GM18951 (cell line): ENCODE results near the gene HDAC2.
"Not testable (repeated sequence)": the region's sequence is repeated elsewhere in the genome, so short reads cannot be mapped to it uniquely, and the experiment has no call there.

ENCODE experiments used
- POLR2A ChIP-seq: IDR thresholded peaks from 4 replicates; pipeline ENCODE4 v1.6.1; 2011; ENCODE audit warnings: mild to moderate bottlenecking; ENCODE audit not compliant: insufficient read length, insufficient read depth; ENCODE audit errors: extremely low read depth
- in situ Hi-C: fragments of 300-500 bp; cut with MboI; formaldehyde crosslinking; loops from one replicate; pipeline ENCODE4 v1.12.0; 2022; ENCODE audit warnings: low sequenced_read_pairs, mixed read lengths, inconsistent platforms; ENCODE audit not compliant: unreplicated experiment

Gene HDAC2

DNA sequence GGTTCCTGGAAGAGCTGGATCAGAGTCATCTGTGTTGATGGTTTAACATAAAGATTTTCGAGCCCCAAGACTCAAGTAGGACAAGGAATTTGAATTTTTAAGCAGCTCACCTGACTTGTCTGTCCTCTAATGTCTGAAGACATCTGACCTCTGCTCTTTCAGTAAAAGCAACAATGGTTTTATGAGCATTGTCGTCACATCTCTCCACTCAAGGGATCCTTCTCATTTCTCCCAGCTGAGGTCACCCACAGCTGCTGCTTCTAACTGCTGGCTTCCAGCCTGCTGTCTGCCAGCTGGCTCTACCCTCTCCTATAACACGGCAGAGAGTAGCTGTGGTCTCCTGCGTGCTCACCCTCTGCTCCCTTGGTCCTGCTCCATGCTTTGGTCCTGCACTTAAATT is 24.7 kb upstream of the HDAC2 start:
- no peak for TF ChIP-seq POLR2A
- in situ Hi-C loops, result no loop called here

DNA sequence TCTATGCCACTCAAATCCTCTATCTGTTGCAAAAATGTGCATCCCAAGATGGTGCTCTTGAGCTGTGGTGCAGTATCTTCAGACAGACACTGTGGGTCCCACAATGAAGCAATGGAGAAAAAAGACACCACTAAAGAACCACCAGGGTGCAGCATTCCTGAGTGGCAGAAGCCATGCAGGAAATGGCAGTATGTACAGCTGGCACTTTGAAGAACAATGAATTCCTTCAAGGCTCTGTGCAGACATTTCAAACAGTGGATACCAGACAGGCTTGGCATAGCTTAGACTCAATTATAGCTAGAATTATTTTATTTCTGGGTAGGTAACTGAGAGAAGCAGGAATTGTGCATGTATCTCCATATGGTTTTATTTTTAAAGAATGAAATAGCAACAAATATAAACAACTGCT is 24.0 kb upstream of the HDAC2 start:
- in situ Hi-C loops, result no loop called here
- TF ChIP-seq POLR2A, result no peak

DNA sequence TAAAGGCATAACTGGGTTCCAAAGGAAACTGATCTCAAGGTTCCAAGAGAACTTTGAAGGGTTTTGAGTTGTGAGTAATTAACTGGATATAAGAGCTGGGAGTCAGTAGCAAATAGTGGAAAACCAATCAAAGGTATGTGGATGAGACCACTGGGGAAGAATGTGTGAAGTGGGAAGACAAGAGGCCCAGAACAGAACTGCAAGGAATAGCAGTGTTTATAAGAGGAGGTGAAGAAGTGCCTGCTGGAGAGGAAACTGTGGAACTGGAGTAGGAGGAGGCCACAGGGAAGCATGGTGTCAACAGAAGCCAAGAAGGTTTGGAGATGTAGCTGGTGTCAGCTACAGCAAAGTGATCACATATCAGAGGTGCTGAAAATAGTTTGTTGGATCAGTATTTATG is 18.7 kb upstream of the HDAC2 start:
- no peak for TF ChIP-seq POLR2A
- in situ Hi-C loops, result no loop called here

DNA sequence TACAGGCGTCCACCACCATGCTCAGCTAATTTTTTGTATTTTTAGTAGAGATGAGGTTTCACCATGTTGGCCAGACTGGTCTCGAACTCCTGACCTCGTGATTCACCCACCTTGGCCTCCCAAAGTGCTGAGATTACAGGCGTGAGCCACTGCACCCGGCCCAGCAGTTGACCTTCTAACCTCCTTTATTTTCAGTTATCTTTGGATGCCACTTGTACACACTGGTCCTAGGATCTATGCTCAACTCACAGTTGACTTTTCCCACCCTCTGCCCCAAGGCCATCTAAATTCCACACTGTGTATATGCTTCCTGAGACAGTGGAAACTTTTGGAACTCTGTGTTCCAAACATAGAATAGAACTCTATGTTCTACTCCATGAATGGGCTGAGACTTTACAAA is 11.7 kb upstream of the HDAC2 start:
- in situ Hi-C loops, result not testable (repeated sequence)

DNA sequence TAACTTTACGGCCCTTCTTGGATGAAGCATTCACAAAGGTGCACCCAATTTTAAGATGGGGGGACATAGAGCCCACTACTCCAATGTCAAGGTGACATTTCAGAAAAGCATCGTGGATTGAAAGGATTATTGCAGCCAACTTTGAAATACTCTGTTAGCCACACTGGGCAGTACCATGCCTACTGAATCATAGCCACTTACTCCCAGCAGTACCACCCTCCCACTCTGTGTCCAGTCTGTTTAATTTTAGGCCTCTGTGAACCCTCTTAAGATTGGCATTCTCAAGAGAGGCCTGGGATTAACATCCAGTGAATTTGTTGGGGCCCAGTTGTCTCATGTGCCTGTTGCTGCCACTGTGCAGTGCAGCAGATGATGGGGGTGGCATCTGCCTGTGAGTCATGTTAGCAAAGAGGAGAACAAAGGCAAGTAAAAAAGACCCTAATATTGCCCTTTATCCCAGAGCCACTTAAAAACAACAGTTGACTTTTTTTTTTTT is 11.2 kb upstream of the HDAC2 start:
- in situ Hi-C loops, result no loop called here
- no peak for TF ChIP-seq POLR2A

DNA sequence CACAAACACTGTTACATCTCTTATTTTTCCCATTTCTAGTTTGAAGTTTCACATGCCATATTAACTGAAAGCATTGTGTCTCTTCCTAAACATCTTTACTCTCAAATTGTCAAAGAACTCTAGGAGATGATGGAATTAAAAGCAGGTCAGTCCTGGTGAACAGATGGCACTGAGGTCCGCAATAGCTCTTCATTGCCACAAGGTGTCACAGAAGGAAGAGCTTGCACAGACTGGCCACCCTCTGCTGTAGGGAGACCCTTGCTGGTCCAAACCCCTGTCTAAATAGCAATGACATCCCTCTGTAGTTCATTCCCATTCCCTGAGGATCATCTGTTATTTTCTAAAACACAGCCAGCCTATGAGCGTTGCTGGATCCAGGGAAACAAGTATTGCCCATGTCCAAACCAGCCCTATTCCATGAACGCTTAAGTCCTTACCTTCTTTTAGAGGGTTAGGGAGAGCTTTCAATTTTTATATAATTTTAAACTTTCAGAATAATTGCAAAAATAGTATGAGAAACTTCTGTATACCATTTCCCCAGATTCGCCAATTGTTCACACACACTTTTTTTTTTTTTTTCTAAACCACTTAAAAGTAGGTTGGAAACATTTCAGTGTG is 10.1 kb upstream of the HDAC2 start:
- in situ Hi-C loops, result no loop called here
- no peak for TF ChIP-seq POLR2A

DNA sequence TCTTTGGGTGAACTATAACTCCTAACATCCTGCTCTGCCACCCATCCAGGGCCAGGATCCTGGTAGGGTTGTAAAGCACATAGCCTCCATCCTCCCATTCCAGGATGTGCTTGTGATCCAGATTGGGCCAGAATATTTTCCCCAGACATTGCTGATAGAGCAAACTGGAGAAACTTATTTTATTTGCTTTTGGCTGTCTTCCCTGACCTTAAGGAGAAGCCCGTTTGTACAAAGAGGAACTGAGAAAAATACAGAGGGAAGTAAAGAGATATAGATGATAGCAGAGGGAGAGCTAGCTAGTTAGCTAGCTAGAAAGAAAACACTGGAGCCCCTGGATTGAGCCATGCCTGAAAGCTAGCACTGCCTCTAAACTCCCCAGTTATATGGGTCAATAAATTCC is 9.0 kb upstream of the HDAC2 start:
- in situ Hi-C loops, result no loop called here
- TF ChIP-seq POLR2A, result no peak

DNA sequence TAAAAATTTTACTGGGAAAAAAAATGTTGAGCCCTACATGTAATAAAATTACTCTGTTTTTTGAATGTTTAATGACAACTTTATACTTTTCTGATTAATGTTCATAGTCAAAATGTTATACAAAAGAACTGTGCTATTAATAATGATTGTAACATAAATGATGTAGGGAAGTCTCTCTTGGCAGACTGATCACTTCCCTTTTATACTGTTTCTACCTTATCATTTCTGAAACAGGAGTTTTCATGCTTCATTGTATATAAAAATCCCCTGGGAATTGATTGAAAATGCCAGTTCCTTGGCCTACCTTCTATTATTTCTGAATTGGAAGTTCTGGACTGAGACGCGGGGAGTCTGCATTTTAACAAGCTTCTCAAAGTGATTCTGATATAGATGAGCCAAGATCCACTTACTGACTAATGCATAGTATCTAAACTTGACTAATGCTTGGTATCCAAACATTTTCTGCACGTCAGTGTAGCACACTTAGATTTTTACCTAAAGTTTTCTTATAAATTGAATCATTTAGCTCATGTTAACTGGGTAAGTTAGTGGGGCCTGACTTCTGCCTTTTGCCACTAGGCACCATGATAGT is 7.2 kb upstream of the HDAC2 start:
- in situ Hi-C loops, result no loop called here
- no peak for TF ChIP-seq POLR2A

DNA sequence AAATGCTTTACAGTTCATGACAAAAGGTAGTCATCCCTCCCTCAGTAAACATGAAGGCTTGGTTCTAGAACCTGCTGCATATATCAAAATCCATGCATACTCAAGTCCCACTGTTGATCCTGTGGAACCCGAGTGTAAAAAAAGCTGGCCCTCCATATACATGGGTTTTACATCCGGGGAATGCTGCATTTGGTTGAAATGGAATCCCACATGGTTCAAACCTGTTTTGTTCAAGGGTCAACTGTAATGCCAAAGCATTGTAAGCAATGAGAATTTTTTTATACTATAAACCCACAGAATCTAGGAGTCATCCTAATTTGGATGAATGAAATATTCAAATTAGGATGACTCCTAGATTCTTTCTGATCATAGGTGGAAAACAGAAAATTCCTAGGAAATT is 5.9 kb upstream of the HDAC2 start:
- in situ Hi-C loops, result no loop called here
- TF ChIP-seq POLR2A, result no peak

DNA sequence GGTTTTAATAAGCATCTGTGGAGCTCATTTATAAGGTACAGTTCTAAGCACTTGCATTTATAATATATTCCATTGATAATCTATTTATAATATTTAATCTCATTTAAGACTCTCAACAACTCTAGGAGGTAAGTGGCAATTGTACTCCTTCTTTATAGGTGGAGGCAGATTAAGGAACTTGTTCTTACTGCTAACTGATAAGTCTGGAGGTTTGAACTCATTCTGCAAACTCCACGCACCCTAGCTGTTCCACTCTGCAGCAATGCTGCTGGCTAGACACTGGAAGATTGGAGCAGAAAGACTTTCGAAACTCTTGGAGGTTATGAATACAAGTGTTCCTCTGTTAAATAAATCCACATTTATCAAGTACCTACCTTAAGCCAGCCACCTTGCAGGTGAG is 793 bp upstream of the HDAC2 start:
- in situ Hi-C loops, result no loop called here
- TF ChIP-seq POLR2A, result no peak

DNA sequence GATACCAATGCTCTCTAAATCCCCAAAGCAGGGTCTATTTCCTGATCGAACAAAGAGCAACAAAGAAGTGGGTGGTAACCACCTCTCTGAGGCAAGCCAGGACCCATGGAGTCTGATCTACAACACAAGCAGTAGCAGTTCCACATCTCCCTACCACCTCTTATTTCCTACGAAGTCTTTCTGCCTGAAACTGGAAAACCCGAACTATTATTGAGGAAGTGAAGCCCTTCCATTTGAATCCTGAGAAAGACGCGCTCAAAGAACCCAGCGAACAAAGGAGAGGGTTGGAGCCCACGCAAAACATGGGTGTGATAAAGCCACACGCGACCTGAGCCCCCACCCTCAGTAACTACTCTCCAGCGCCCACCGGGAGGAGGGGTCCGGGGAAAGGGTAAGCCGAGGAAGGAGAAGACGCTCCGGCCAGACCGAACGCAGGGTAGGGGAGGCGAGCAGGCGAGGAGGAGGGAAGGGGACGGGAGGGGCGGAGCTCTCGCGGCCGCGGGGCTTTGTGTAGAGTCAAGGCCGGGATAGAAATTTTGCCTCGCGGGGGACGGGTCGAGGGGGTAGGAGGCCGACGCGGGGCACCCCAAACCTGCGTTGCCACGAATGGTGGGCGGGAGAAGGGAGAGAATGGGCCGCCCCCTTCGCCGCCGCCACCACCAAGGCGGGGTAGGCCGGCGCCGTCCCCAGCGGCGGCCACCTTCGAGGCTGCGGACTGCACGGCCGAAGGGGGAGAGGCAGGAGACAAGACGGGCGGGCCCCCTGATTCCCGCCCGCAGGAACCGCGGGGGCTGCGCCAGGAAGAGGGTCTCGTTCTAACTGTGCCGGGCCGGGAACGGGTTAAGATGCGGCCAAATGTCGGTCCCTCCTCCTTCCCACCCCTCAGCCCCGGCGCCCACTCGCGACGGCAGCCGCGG is 802 bp downstream of the HDAC2 start:
- TF ChIP-seq POLR2A, result no peak
- in situ Hi-C loops, result no loop called here

DNA sequence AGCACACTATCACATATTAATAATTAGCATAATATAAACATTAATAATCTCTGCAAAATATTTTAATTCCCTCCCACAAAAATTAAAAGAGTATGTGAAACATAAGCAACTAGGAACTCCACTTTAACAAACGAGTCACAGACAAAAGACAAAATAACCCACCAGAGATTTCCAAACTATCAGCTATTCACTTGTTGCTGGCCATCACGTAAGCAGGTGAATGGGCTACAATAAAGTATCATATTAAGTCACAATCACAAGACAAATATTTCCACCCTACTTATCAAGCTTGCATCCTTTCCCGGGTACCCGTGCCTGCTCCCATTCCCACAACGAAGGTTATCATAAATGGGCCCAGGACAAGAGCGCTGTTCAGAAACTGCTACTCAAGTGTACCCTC is 2.5 kb downstream of the HDAC2 start:
- in situ Hi-C loops, result no loop called here
- no peak for TF ChIP-seq POLR2A

DNA sequence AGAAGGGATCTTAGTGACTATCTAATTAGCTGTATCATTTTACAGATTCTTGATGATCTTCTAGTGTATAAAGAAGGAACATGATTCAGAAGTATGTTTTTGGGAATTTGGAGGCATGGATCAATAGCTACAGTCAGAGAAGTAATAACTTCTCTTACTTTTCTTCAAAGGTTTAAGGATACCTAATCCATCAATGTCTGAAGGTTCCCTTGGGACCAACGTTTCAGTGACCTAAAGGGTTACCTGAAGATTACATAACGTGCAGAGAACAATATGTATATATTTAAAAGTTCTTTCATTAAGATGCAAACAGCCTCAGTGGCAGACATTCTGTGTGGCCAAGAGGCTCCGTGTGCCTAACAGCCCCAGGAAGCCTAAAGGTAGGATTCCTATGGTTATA is 3.2 kb downstream of the HDAC2 start:
- in situ Hi-C loops, result no loop called here
- no peak for TF ChIP-seq POLR2A

DNA sequence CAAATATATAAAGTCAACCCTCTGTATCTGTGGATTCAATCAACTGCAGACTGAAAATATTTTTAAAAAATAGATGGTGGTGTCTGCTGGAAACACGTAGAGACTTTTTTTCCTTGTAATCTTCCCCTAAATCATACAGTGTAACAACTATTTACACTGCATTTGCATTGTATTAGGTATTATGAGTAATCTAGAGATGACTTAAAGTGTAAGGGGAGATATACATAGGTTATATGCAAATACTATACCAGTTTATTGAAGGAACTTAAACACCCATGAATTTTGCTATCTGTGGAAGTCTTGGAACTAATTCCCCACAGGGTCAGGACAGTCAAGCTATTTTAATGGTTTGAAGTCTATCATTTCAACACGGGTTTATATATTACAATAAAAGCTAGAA is 10.2 kb downstream of the HDAC2 start:
- in situ Hi-C loops, result no loop called here
- TF ChIP-seq POLR2A, result no peak
